Dermis microvascular lymphatic vessel endothelial cell (primary cell): ENCODE results near the gene SMIM9. TPM values are rescaled to one million over a fixed set of nuclear protein-coding genes. Genes with fewer than 3 reads are reported as not detected.
A peak's percentile ranks its signal among the peaks of the same experiment; 100 is the strongest.
"Not testable (repeated sequence)": the region's sequence is repeated elsewhere in the genome, so short reads cannot be mapped to it uniquely, and the experiment has no call there.

ENCODE experiments used
- DNase-seq, 2 donors: peaks; one replicate each; pipeline versions ENCODE4 v3.0.0 to v3.0.0-alpha.2; 2010; ENCODE audit warnings: low read depth in 2 of 2
- total RNA-seq: library from RNA; depleted of rRNA; stranded (reverse); fragments of >200 nt; gene quantifications from 2 replicates; pipeline ENCODE4 v1.2.1, GENCODE V29; 2014

Gene SMIM9
- total RNA-seq, result not detected in 2 replicates

- no peak for DNase-seq
Measured at GRCh38 chrX:154834562-154834961, at the start of gene SMIM9. Gene SMIM9, minus strand, starts transcription at chrX:154834662. Its CDS starts 3,806 bp downstream, at chrX:154830856.

DNA sequence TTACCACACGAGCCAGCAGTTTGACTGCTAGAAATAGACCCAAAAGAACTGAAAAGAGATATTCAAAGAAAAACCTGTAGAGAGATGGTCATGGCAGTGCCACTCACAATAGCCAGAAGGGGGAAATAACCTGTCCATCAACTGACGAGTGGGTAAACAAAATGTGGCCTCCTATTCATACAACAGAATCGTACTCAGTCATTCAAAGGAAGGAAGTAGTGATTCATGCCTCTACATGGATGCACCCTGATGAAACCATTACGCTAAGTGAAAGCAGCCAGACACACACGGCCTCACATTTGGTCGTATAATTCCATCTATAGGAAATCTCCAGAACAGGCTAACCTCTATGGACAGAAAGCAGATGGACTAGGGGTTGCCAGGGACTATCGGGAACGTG, 49.6 kb upstream of the SMIM9 start:
- not testable (repeated sequence) for DNase-seq

DNA sequence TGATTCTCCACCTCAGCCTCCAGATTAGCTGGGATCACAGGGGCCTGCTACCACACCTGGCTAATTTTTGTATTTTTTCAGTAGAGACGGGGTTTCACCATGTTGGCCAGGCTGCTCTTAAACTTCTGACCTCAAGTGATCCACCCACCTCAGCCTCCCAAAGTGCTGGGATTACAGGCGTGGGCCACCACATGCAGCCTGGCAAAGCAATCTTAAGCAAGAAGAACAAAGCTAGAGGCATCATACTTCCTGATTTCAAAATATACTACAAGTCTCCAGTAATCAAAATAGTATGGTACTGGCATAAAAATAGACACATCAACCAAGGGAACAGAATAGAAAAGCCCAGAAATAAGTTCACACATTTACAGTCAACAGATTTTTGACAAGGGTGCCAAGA, 38.9 kb upstream of the SMIM9 start:
- DNase-seq, result no peak

GRCh38 chrX:154868522-154868921, 34.1 kb upstream of the SMIM9 start:
- DNase-seq, result not testable (repeated sequence)

GRCh38 chrX:154855256-154855655, 20.8 kb upstream of the SMIM9 start:
- DNase-seq, result no peak

DNA sequence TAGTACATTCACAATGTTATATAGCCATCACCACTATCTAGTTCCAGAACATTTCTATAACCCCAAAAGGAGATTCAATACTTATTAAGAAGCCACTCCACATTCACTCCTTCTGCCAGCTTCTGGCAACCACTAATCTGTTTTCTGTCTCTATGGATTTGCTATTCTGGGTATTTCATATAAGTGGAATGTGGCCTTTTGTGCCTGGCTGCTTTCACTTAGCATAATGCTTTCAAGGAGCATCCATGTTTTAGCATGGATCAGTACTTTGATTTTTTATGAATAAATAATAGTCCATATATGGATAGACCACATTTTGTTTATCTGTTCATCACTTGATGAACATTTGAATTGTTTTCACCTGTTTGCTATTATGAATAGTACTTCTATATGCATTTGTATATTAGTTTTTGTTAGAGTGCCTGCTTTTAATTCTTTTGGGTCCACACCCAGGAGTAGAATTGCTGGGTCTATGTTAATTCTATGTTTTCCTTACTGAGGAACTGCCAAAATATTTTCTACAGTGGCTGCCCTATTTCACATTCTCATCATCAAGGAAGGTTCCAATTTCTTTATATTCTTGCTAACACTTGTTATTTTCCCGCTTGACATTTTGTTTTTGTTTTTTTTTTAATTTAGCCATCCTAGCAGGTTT, 16.6 kb upstream of the SMIM9 start:
- no peak for DNase-seq

DNA sequence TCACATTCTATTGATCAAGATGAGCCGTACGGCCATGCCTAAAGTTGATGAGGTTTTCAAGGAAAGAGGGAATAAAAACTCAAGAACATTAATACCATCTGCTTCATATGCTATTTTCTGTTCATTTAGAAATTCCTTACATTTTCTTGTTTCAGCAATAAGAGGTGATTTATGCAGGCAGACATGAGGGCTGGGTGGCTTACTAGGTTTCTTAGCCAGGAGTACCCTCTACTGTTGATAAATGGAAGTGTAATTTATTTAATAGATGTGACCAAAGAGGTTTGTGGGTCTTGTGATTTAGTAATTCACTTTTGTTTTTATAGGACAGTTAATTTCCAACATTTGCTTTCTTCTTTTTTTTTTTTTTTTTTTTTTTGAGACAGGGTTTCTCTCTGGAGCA, 6.4 kb upstream of the SMIM9 start:
- DNase-seq, result peak; percentile 60 to 68

DNA sequence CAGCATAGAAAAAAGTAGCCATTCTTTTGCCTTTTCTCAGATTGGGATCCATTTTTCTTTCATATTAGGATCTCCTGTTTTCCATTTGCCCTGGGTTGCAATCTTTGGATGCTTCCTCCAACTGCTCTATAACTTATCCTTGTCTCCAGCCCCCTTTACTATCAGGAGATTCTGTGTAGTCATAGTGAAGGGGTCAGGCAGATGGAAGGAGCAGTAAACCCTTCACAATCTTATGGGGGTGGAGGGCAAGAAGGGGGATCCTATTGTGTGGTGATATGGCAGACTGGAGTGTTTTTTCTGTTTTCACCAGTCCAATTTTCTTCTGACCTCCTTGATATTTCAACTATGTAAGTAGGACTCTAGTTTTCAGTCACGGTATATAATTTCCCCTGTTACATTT, 1.7 kb upstream of the SMIM9 start:
- no peak for DNase-seq

DNA sequence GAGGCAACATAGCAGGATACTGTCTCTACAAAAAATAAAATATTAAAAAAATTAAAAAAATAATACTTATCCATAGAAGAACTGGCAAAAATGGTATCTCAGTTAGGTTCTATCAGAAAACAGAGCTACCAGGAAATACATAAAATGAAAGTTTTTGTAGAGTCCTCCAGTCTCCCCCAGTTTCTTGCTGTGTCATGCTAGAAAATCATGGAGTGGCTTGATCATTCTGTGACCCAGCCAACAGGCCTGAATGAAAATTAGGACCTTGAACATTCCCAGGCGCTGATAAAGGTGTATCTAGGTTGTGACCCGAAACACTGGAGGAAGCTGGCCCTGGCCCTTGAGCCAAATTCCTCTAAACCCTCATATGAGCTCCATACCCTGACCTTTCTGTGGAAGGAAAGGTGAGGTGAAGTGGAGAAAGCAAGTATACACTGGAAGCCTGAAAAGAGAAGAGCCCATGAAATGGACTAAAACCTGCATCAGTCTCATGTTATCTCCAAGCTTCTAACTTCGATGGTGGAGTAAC, 652 bp downstream of the SMIM9 start:
- DNase-seq, result no peak

DNA sequence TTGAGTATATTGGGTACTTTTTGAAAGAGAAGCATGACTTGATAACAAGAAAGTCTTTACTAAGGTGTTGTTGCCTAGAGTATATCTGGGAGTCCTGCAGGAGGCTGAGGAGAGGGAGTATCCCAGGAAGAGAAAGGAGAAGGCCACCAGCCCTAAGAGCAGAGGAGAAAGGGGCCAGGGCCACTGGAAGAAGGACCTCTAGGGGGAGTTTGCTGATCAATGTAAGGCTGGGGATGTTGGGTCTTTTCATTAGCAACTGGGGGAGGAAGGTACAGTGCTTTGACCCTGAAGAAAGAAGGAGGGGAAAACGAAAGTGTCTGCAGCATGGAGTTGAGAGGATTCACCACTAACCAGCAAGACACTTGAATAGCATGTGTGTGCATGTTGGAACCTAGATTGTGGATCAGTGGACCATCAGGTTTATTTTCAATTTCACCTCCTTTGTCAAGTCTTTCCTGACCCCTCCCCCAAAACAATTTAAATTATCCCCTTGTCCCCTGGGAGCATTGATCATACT, 4.5 kb downstream of the SMIM9 start:
- no peak for DNase-seq

DNA sequence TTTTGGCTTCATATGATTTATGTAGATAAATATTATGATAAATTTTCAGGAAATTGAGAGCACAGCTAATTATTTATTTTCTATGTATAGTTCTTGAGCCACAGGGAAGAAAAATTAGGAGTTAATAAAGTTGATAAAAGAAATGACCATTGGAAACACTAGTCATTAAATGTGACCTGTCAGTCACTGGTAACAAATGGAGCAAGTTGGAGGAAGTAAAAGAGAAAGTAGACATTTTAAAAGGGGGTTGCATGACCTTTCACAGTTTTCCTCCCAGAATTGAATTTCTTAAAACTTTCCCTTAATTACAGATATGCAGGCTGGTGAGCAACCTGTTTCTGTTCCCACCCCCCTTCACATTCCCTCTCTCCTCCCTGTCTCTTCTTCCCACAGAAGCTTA, 5.3 kb downstream of the SMIM9 start:
- no peak for DNase-seq

DNA sequence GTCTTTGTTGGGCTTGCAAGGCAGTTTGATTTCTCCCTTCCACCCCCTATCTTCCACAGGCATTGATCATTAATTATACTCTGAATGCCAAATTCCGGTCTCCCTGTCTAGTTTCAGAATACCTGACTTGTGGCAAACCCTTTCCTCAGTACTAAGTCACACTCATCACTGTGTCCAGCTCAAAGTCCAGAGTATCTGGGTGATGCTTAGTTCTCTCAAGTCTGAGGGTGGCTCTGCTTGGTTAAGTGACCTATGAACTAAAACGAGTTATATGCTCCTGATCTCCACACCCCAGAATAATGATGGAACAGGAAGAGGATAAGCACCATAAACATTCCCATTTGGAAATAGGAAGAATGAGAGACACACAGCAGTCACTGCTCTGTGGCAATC, 6.5 kb downstream of the SMIM9 start:
- no peak for DNase-seq

- DNase-seq, result peak in 1 of 2 donors; percentile 70
Measured at GRCh38 chrX:154827194-154828015, 7.1 kb downstream of the SMIM9 start.

DNA sequence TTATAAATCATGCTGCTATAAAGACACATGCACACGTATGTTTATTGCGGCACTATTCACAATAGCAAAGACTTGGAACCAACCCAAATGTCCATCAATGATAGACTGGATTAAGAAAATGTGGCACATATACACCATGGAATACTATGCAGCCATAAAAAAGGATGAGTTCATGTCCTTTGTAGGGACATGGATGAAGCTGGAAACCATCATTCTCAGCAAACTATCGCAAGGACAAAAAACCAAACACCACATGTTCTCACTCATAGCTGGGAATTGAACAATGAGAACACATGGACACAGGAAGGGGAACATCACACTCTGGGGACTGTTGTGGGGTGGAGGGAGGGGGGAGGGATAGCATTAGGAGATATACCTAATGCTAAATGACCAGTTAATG, 8.9 kb downstream of the SMIM9 start:
- DNase-seq, result not testable (repeated sequence)

GRCh38 chrX:154824638-154825037, 9.8 kb downstream of the SMIM9 start:
- DNase-seq, result no peak

DNA sequence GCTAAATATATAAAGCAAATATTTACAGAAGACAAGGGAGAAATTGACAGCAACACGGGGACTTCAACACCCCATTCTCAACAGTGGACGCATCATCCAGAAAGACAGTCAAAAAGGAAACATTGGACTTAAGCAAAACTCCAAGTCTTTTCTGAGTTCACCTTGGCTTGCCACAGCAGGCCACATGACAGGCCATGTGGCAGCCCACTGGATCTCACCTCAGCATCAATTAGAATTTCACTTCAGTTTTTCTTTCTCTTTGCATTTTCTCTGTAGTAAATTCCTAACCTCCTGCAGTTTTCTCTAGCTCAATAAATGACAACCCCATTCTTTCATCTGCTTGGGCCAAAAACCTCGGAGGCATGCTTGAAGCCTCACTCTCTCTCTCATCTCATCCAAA, 12.4 kb downstream of the SMIM9 start:
- no peak for DNase-seq

- DNase-seq, result no peak
Measured at GRCh38 chrX:154821523-154821922, 12.9 kb downstream of the SMIM9 start.

GRCh38 chrX:154819771-154820341, 14.6 kb downstream of the SMIM9 start:
- DNase-seq, result no peak

GRCh38 chrX:154818916-154819770, 15.3 kb downstream of the SMIM9 start:
- peak; percentile 39 to 55 for DNase-seq

- DNase-seq, result not testable (repeated sequence)
Measured at GRCh38 chrX:154817048-154817618, 17.3 kb downstream of the SMIM9 start.
